Vagina (tissue), 2 donors: Measurements from ENCODE around the gene NLRP10.

ENCODE experiments used
- POLR2A ChIP-seq, 2 donors: fragments of 450-650 bp; IDR thresholded peaks; one replicate each; pipeline ENCODE4 v1.6.1; 2017; ENCODE audit warnings: antibody characterized with exemption in 2 of 2, mild to moderate bottlenecking in 2 of 2, moderate library complexity in 2 of 2
- POLR2AphosphoS5 ChIP-seq, 2 donors: sonication (generic); formaldehyde crosslinking; IDR thresholded peaks; one replicate each; pipeline ENCODE4 v1.9.0; 2017; ENCODE audit warnings: antibody characterized with exemption in 2 of 2, mild to moderate bottlenecking in 2 of 2, low read depth in 1 of 2; ENCODE audit not compliant: insufficient read depth in 1 of 2
- TF ChIP-seq, protein P1 (sequence below), 3 experiments: fragments of 450-650 bp in 2 of 3; fragments of 200-600 bp in 1 of 3; sonication (generic) in 1 of 3; IDR thresholded peaks; one replicate each; pipeline ENCODE4 v1.5.1; 2017 to 2019; ENCODE audit warnings: antibody characterized with exemption in 3 of 3, mild to moderate bottlenecking in 2 of 3, moderate library complexity in 2 of 3

DNA sequence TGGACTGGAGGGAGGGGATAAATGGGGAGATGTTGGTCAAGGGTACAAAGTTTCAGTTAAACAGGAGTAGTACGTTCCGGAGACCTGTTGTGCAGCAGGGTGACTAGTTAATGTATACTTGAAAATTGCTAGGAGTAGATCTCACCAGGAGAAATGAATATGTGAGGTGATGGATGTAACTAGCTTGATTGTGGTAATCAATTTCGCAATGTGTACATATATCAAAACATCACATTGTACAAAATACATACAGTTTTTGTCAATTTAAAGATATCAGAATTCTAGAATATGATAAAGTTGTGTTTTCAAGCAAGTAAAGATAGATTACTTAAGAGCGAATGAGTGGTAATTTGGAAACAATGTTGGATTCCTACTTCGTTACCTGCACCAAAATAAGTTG lies 35.1 kb upstream of the NLRP10 start:
- TF ChIP-seq POLR2A (IDR thresholded peaks at IDR 0.05) (no peak), POLR2AphosphoS5 (IDR thresholded peaks at IDR 0.05; ENCODE audit: insufficient read depth in 1 of 2, low read depth in 1 of 2) (no peak)
- TF ChIP-seq, protein P1, sequence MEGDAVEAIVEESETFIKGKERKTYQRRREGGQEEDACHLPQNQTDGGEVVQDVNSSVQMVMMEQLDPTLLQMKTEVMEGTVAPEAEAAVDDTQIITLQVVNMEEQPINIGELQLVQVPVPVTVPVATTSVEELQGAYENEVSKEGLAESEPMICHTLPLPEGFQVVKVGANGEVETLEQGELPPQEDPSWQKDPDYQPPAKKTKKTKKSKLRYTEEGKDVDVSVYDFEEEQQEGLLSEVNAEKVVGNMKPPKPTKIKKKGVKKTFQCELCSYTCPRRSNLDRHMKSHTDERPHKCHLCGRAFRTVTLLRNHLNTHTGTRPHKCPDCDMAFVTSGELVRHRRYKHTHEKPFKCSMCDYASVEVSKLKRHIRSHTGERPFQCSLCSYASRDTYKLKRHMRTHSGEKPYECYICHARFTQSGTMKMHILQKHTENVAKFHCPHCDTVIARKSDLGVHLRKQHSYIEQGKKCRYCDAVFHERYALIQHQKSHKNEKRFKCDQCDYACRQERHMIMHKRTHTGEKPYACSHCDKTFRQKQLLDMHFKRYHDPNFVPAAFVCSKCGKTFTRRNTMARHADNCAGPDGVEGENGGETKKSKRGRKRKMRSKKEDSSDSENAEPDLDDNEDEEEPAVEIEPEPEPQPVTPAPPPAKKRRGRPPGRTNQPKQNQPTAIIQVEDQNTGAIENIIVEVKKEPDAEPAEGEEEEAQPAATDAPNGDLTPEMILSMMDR (IDR thresholded peaks at IDR 0.05): no peak
